Measurements from ENCODE around the gene MAML2. TPM values are rescaled to one million over a fixed set of nuclear protein-coding genes. Genes with fewer than 3 reads are reported as not detected.
A peak's percentile ranks its signal among the peaks of the same experiment; 100 is the strongest.

MAML2 gene
- total and polyA plus RNA-seq, 2 of the 8 experiments (the other 6 are each of a cell fraction or from before 2014, with no cell fraction given), result 3.8 to 6.6 TPM

- TF ChIP-seq MAX (IDR thresholded peaks at IDR 0.05) (0 out of 2 replicates have a peak, but pooled peaks have one; percentile 28), CTCF (IDR thresholded peaks at IDR 0.05; ENCODE audit: control extremely low read depth in 1 of 3, insufficient read depth in 1 of 3, low read depth in 1 of 3, low read length in 3 of 3) (peak; percentile 89 to 98 (median 95)), FOSL1 (IDR thresholded peaks at IDR 0.05; ENCODE audit: insufficient read depth, low read depth, low read length) (no peak), TBP (IDR thresholded peaks at IDR 0.05; ENCODE audit: low read depth, low read length) (peak; percentile 57), CHD2 (IDR thresholded peaks at IDR 0.05; ENCODE audit: low read length) (0 out of 2 replicates have a peak, but pooled peaks have one; percentile 16), SIN3A (conservative IDR thresholded peaks at IDR 0.05 in 1 of 2, IDR thresholded peaks at IDR 0.05 in 1 of 2; ENCODE audit: low read depth in 1 of 2, low read length in 2 of 2) (0 out of 4 replicates have a peak, but pooled peaks of 1 of the 2 experiments have one; percentile 41)
Measured at GRCh38 chr11:96342961-96343711, at the start of gene MAML2 (continued).
